Uterus (tissue), 2 donors: ENCODE results near the gene KIAA1549.

Experiments
- POLR2A ChIP-seq, 2 donors: fragments of 450-650 bp; IDR thresholded peaks; one replicate each; pipeline ENCODE4 v1.6.1; 2016; ENCODE audit warnings: antibody characterized with exemption in 2 of 2, mild to moderate bottlenecking in 1 of 2, moderate library complexity in 1 of 2
- TF ChIP-seq, protein P1 (sequence below), 4 experiments: fragments of 200-600 bp in 2 of 4; fragments of 450-650 bp in 2 of 4; sonication (generic) in 2 of 4; IDR thresholded peaks; one replicate each; pipeline ENCODE4 v1.5.1; 2016 to 2019; ENCODE audit warnings: antibody characterized with exemption in 4 of 4, mild to moderate bottlenecking in 2 of 4, moderate library complexity in 1 of 4

DNA sequence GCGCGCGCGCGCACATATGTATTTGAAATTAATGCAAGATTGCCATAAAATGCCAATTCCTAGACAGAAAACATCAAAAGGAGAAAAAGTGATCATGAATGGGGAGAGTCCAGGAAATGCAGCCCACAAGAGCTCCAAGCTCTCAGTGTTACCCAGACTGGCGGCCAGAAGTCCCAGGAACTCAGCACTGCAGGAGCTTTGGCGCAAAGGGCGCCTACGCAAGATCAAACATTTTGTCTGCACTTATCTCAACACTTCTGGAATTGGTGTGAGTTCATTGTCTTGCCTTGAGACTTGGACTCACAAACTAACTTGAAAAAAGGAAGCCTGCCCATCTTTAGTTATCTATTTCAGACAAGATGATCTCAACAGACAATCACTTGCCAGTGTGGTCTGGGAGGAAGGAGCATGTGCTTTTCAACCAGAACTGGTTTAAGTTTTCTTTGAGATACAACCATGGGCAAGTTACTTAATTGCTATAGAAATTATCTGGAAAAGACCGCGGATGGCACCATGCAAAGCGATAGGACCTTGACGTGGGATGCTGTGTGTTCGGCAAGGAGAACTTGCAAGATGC is 77.2 kb downstream of the KIAA1549 start:
- TF ChIP-seq, protein P1, sequence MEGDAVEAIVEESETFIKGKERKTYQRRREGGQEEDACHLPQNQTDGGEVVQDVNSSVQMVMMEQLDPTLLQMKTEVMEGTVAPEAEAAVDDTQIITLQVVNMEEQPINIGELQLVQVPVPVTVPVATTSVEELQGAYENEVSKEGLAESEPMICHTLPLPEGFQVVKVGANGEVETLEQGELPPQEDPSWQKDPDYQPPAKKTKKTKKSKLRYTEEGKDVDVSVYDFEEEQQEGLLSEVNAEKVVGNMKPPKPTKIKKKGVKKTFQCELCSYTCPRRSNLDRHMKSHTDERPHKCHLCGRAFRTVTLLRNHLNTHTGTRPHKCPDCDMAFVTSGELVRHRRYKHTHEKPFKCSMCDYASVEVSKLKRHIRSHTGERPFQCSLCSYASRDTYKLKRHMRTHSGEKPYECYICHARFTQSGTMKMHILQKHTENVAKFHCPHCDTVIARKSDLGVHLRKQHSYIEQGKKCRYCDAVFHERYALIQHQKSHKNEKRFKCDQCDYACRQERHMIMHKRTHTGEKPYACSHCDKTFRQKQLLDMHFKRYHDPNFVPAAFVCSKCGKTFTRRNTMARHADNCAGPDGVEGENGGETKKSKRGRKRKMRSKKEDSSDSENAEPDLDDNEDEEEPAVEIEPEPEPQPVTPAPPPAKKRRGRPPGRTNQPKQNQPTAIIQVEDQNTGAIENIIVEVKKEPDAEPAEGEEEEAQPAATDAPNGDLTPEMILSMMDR (IDR thresholded peaks at IDR 0.05), result no peak
- TF ChIP-seq POLR2A (IDR thresholded peaks at IDR 0.05), result no peak
